OCI-LY7 (cell line): Measurements from ENCODE around the gene IFNA2. TPM values are rescaled to one million over a fixed set of nuclear protein-coding genes. Genes with fewer than 3 reads are reported as not detected.

ENCODE experiments used
- BruUV-seq: library from RNA; stranded (reverse); fragments of 400-500 nt; replicated peaks from 2 replicates; lab custom pipeline; 2021; lab: Mats Ljungman, UMichigan
- CTCF ChIA-PET: fragments of 300-600 bp; sonication (Branson Sonifier 250); formaldehyde crosslinking; loops from one replicate; lab custom pipeline; 2022; ENCODE audit warnings: antibody characterized with exemption; ENCODE audit not compliant: unreplicated experiment; lab: Charles Lee
- POLR2A ChIA-PET: fragments of 300-600 bp; sonication (Branson Sonifier 250); formaldehyde crosslinking; loops from one replicate; lab custom pipeline; 2022; ENCODE audit warnings: antibody characterized with exemption; lab: Charles Lee
- DNase-seq: peaks from one replicate; pipeline ENCODE4 v3.0.0-alpha.2; 2015; ENCODE audit warnings: low spot score
- H2AFZ ChIP-seq: fragments of 200-600 bp; sonication (generic), shearing (Covaris generic); 2 replicates; pipeline ENCODE4 v1.6.1; 2014; ENCODE audit warnings: mild to moderate bottlenecking, antibody characterized with exemption, low read length, moderate library complexity
- H3K27ac ChIP-seq: fragments of 200-600 bp; sonication (generic); 2 replicates; pipeline ENCODE4 v1.5.1; 2014; ENCODE audit warnings: mixed run types, low read depth, mild to moderate bottlenecking, moderate library complexity, low read length, inconsistent platforms; ENCODE audit not compliant: poor library complexity, severe bottlenecking
- H3K36me3 ChIP-seq: fragments of 200-600 bp; sonication (generic); 2 replicates; pipeline ENCODE4 v1.6.1; 2014; ENCODE audit warnings: mild to moderate bottlenecking, antibody characterized with exemption, low read length, moderate library complexity, mixed read lengths; ENCODE audit not compliant: insufficient read depth
- H3K4me1 ChIP-seq: fragments of 200-600 bp; sonication (generic); 2 replicates; pipeline ENCODE4 v1.5.1; 2014; ENCODE audit warnings: mild to moderate bottlenecking, low read length; ENCODE audit not compliant: insufficient read depth, poor library complexity, severe bottlenecking
- H3K4me2 ChIP-seq: fragments of 200-600 bp; sonication (generic); 2 replicates; pipeline ENCODE4 v1.6.1; 2014; ENCODE audit warnings: mild to moderate bottlenecking, low read length
- H3K4me3 ChIP-seq: fragments of 200-600 bp; sonication (generic); 2 replicates; pipeline ENCODE4 v1.5.1; 2014; ENCODE audit warnings: mild to moderate bottlenecking, low read depth, low read length; ENCODE audit not compliant: poor library complexity, severe bottlenecking
- H3K79me2 ChIP-seq: fragments of 200-600 bp; sonication (generic); 2 replicates; pipeline ENCODE4 v1.6.1; 2016; ENCODE audit warnings: low read depth, mild to moderate bottlenecking, low read length, moderate library complexity, mixed read lengths; ENCODE audit not compliant: insufficient read depth
- H3K9me2 ChIP-seq: fragments of 200-600 bp; sonication (generic); 2 replicates; pipeline ENCODE4 v1.6.1; 2016; ENCODE audit warnings: mild to moderate bottlenecking, low read length, mixed read lengths; ENCODE audit not compliant: insufficient read depth
- H3K9me3 ChIP-seq: fragments of 200-600 bp; sonication (generic); 2 replicates; pipeline ENCODE4 v1.6.1; 2014; ENCODE audit warnings: mild to moderate bottlenecking, mixed run types, low read length, mixed read lengths
- H4K20me1 ChIP-seq: fragments of 200-600 bp; sonication (generic); 2 replicates; pipeline ENCODE4 v1.6.1; 2014; ENCODE audit warnings: mild to moderate bottlenecking, antibody characterized with exemption, low read length, moderate library complexity, mixed read lengths; ENCODE audit not compliant: insufficient read depth
- EZH2phosphoT487 ChIP-seq: fragments of 200-600 bp; sonication (generic); IDR thresholded peaks from 2 replicates; pipeline ENCODE4 v1.6.1; 2018; ENCODE audit warnings: low read depth, borderline replicate concordance, mild to moderate bottlenecking, mixed run types, antibody characterized with exemption, low read length, moderate library complexity, mixed read lengths
- intact Hi-C: fragments of 100-400 bp; cut with micrococcal nuclease; formaldehyde crosslinking; loops from one replicate; pipeline ENCODE4 v1.10.0; 2022; ENCODE audit not compliant: unreplicated experiment
- total RNA-seq, 2 experiments: library from RNA; depleted of rRNA in 1 of 2; stranded (reverse); fragments of >200 nt in 1 of 2; shearing (Covaris generic) in 1 of 2; gene quantifications; 2 replicates each; pipeline ENCODE4 v1.2.3, GENCODE V29; 2014 to 2022
- TF ChIP-seq, protein P1 (sequence below): fragments of 200-600 bp; sonication (generic); conservative IDR thresholded peaks from 2 replicates; pipeline ENCODE4 v1.5.1; 2014; ENCODE audit warnings: mild to moderate bottlenecking, antibody characterized with exemption, low read length, moderate library complexity, mixed read lengths

The IFNA2 gene
- total RNA-seq, 2 experiments from 2014 or later: not detected

DNA sequence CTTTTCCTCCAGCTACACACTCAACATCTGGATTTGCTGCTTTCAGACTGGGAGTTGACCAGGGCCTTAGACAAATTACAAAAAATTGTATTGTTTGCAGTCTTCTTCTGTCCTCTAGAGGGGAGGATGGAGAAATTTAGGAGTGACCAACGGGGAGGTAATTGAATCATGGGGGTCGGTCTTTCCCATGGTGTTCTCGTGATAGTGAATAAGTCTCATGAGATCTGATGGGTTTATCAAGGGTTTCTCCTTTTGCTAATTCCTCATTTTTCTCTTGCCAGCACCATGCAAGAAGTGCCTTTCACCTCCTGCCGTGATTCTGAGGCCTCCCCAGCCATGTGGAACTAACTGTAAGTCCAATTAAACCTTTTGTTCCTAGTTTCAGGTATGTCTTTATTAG is 28.0 kb upstream of the IFNA2 start:
- no peak for DNase-seq
- intact Hi-C loops: no loop called here
- Histone ChIP-seq H3K9me3 (no peaks in the 10 kb centered on the region), H3K4me2 (no peak overlapping the region), H3K4me3 (no peak overlapping the region), H3K27ac (no peak overlapping the region), H3K36me3 (no peaks in the 10 kb centered on the region), H3K79me2 (no peaks in the 10 kb centered on the region), H2AFZ (no peak overlapping the region), H3K4me1 (peaks cover 5% of the 10 kb centered on the region), H4K20me1 (no peaks in the 10 kb centered on the region), H3K9me2 (no peaks in the 10 kb centered on the region)
- no peak for TF ChIP-seq EZH2phosphoT487
- TF ChIP-seq, protein P1, sequence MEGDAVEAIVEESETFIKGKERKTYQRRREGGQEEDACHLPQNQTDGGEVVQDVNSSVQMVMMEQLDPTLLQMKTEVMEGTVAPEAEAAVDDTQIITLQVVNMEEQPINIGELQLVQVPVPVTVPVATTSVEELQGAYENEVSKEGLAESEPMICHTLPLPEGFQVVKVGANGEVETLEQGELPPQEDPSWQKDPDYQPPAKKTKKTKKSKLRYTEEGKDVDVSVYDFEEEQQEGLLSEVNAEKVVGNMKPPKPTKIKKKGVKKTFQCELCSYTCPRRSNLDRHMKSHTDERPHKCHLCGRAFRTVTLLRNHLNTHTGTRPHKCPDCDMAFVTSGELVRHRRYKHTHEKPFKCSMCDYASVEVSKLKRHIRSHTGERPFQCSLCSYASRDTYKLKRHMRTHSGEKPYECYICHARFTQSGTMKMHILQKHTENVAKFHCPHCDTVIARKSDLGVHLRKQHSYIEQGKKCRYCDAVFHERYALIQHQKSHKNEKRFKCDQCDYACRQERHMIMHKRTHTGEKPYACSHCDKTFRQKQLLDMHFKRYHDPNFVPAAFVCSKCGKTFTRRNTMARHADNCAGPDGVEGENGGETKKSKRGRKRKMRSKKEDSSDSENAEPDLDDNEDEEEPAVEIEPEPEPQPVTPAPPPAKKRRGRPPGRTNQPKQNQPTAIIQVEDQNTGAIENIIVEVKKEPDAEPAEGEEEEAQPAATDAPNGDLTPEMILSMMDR: no peak
- no TSS peak for BruUV-seq
- POLR2A ChIA-PET: no interaction called here
- CTCF ChIA-PET: no interaction called here

DNA sequence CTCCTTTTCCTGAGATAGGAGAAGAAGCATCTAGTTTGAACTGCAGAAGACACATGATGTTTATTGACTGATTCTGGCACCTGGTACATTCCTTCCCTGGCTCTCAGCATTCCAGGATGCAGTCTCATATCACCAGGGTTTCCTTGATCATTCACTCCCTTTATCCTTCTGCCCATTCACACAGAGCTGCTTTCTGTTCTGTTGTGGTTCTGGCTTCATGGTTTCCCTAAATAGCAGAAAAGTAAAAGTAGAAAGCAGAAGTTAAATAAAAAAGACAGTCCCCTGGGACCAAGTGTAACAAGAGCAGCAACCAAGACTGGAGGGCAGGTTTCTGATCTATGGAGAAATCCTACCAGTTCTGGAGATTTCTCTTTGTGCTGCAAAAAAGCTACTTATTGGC is 26.9 kb upstream of the IFNA2 start:
- no peaks in the 10 kb centered on the region for H3K36me3 ChIP-seq
- H2AFZ ChIP-seq: no peak overlapping the region
- no peaks in the 10 kb centered on the region for H3K9me2 ChIP-seq
- intact Hi-C loops: no loop called here
- no TSS peak for BruUV-seq
- no peak overlapping the region for H3K4me2 ChIP-seq
- no peak overlapping the region for H3K4me3 ChIP-seq
- no peak overlapping the region for H3K27ac ChIP-seq
- CTCF ChIA-PET: no interaction called here
- no peaks in the 10 kb centered on the region for H4K20me1 ChIP-seq
- no peak for TF ChIP-seq EZH2phosphoT487
- TF ChIP-seq, protein P1: no peak
- POLR2A ChIA-PET: interaction anchor here (0.6 kb wide), 1 partner anchor 10 kb away, joined by 3 read pairs; no protein-coding TSS in a partner anchor
- H3K4me1 ChIP-seq: peaks cover 5% of the 10 kb centered on the region
- H3K79me2 ChIP-seq: no peaks in the 10 kb centered on the region
- no peaks in the 10 kb centered on the region for H3K9me3 ChIP-seq
- DNase-seq: peak; percentile 4

DNA sequence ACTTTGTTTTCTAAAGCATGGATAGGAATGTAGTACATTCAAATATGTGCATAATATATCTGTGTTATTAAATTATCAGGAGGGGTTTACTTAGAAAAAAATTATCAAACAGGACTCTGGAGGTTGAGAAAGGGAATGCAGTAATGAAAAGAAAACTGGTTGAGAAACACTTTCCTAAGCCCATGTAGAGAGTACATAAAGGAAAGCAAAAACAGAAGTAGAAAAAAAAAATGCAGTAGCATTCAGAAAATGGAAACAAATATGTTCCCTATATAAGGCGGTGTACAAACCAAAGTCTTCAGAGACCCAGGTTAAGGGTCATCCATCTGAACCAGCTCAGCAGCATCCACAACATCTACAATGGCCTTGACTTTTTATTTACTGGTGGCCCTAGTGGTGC is 23.6 kb upstream of the IFNA2 start, which contains the start of gene IFNA8:
TSS of gene IFNA8 (plus strand) at position 301 of the 400 bp plus-strand sequence. CDS start at position 361, 60 bp downstream.
- Histone ChIP-seq H3K79me2 (no peaks in the 10 kb centered on the region), H3K9me3 (no peaks in the 10 kb centered on the region), H3K36me3 (no peaks in the 10 kb centered on the region), H3K4me1 (peaks cover 5% of the 10 kb centered on the region), H3K4me2 (no peak within 1 kb of the TSS), H2AFZ (no peak within 1 kb of the TSS), H3K9me2 (no peaks in the 10 kb centered on the region), H3K27ac (no peak within 1 kb of the TSS), H4K20me1 (no peaks in the 10 kb centered on the region), H3K4me3 (no peak within 1 kb of the TSS)
- intact Hi-C loops: no loop called here
- POLR2A ChIA-PET: no interaction called here
- BruUV-seq: no TSS peak
- no peak for DNase-seq
- CTCF ChIA-PET: no interaction called here
- TF ChIP-seq, protein P1: no peak
- no peak for TF ChIP-seq EZH2phosphoT487
